ENCODE measurements around the gene MRPL10. TPM values are rescaled to one million over a fixed set of nuclear protein-coding genes. Genes with fewer than 3 reads are reported as not detected.

MRPL10 gene
- total and polyA plus RNA-seq, 2 experiments from 2014 or later: 50.2 to 74.7 TPM

DNA sequence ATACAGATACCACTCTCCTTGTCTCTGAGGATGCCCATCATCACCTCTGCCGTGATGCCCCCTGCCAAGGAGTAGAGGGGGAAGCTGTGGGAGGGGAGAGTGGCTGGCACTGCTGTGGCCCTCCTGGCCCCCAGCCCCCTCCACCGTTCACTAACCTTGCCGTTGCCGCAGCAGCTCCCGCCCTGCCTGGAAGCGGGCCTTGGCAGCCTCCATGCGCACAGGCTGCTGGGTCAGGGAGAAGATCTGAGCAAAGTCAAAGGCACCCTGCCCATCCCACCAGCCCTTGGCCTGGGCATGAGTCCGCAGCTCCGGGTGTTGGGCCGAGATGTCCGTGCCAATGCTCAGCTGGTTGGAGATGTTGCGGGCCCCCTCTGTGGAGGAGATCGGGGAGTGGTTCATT is 7.3 kb upstream of the MRPL10 start:
- H3K4me2 ChIP-seq: no peak overlapping the region
- no peaks in the 10 kb centered on the region for H3F3A ChIP-seq (replicated peaks; ENCODE audit: low read depth)
- TF ChIP-seq EZH2 (IDR thresholded peaks at IDR 0.05; ENCODE audit: low read depth, unreplicated experiment) (no peak), STAT1 (IDR thresholded peaks at IDR 0.05; ENCODE audit: unreplicated experiment) (no peak), ZNF114 (CRISPR knock-in tag; IDR thresholded peaks at IDR 0.05) (no peak), EZH2phosphoT487 (IDR thresholded peaks at IDR 0.05; ENCODE audit: unreplicated experiment) (no peak), JUNB (IDR thresholded peaks at IDR 0.05; ENCODE audit: unreplicated experiment) (no peak), NANOG (IDR thresholded peaks at IDR 0.05; ENCODE audit: borderline replicate concordance) (no peak)
- TF ChIP-seq, protein P1, sequence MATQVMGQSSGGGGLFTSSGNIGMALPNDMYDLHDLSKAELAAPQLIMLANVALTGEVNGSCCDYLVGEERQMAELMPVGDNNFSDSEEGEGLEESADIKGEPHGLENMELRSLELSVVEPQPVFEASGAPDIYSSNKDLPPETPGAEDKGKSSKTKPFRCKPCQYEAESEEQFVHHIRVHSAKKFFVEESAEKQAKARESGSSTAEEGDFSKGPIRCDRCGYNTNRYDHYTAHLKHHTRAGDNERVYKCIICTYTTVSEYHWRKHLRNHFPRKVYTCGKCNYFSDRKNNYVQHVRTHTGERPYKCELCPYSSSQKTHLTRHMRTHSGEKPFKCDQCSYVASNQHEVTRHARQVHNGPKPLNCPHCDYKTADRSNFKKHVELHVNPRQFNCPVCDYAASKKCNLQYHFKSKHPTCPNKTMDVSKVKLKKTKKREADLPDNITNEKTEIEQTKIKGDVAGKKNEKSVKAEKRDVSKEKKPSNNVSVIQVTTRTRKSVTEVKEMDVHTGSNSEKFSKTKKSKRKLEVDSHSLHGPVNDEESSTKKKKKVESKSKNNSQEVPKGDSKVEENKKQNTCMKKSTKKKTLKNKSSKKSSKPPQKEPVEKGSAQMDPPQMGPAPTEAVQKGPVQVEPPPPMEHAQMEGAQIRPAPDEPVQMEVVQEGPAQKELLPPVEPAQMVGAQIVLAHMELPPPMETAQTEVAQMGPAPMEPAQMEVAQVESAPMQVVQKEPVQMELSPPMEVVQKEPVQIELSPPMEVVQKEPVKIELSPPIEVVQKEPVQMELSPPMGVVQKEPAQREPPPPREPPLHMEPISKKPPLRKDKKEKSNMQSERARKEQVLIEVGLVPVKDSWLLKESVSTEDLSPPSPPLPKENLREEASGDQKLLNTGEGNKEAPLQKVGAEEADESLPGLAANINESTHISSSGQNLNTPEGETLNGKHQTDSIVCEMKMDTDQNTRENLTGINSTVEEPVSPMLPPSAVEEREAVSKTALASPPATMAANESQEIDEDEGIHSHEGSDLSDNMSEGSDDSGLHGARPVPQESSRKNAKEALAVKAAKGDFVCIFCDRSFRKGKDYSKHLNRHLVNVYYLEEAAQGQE (IDR thresholded peaks at IDR 0.05; ENCODE audit: unreplicated experiment): no peak
- TF ChIP-seq, protein P2, sequence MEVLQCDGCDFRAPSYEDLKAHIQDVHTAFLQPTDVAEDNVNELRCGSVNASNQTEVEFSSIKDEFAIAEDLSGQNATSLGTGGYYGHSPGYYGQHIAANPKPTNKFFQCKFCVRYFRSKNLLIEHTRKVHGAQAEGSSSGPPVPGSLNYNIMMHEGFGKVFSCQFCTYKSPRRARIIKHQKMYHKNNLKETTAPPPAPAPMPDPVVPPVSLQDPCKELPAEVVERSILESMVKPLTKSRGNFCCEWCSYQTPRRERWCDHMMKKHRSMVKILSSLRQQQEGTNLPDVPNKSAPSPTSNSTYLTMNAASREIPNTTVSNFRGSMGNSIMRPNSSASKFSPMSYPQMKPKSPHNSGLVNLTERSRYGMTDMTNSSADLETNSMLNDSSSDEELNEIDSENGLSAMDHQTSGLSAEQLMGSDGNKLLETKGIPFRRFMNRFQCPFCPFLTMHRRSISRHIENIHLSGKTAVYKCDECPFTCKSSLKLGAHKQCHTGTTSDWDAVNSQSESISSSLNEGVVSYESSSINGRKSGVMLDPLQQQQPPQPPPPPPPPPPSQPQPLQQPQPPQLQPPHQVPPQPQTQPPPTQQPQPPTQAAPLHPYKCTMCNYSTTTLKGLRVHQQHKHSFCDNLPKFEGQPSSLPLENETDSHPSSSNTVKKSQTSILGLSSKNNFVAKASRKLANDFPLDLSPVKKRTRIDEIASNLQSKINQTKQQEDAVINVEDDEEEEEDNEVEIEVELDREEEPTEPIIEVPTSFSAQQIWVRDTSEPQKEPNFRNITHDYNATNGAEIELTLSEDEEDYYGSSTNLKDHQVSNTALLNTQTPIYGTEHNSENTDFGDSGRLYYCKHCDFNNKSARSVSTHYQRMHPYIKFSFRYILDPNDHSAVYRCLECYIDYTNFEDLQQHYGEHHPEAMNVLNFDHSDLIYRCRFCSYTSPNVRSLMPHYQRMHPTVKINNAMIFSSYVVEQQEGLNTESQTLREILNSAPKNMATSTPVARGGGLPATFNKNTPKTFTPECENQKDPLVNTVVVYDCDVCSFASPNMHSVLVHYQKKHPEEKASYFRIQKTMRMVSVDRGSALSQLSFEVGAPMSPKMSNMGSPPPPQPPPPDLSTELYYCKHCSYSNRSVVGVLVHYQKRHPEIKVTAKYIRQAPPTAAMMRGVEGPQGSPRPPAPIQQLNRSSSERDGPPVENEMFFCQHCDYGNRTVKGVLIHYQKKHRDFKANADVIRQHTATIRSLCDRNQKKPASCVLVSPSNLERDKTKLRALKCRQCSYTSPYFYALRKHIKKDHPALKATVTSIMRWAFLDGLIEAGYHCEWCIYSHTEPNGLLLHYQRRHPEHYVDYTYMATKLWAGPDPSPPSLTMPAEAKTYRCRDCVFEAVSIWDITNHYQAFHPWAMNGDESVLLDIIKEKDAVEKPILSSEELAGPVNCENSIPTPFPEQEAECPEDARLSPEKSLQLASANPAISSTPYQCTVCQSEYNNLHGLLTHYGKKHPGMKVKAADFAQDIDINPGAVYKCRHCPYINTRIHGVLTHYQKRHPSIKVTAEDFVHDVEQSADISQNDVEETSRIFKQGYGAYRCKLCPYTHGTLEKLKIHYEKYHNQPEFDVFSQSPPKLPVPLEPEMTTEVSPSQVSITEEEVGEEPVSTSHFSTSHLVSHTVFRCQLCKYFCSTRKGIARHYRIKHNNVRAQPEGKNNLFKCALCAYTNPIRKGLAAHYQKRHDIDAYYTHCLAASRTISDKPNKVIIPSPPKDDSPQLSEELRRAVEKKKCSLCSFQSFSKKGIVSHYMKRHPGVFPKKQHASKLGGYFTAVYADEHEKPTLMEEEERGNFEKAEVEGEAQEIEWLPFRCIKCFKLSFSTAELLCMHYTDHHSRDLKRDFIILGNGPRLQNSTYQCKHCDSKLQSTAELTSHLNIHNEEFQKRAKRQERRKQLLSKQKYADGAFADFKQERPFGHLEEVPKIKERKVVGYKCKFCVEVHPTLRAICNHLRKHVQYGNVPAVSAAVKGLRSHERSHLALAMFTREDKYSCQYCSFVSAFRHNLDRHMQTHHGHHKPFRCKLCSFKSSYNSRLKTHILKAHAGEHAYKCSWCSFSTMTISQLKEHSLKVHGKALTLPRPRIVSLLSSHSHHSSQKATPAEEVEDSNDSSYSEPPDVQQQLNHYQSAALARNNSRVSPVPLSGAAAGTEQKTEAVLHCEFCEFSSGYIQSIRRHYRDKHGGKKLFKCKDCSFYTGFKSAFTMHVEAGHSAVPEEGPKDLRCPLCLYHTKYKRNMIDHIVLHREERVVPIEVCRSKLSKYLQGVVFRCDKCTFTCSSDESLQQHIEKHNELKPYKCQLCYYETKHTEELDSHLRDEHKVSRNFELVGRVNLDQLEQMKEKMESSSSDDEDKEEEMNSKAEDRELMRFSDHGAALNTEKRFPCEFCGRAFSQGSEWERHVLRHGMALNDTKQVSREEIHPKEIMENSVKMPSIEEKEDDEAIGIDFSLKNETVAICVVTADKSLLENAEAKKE (CRISPR knock-in tag; IDR thresholded peaks at IDR 0.05): no peak
- TF ChIP-seq, protein P3, sequence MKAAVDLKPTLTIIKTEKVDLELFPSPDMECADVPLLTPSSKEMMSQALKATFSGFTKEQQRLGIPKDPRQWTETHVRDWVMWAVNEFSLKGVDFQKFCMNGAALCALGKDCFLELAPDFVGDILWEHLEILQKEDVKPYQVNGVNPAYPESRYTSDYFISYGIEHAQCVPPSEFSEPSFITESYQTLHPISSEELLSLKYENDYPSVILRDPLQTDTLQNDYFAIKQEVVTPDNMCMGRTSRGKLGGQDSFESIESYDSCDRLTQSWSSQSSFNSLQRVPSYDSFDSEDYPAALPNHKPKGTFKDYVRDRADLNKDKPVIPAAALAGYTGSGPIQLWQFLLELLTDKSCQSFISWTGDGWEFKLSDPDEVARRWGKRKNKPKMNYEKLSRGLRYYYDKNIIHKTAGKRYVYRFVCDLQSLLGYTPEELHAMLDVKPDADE (IDR thresholded peaks at IDR 0.05): no peak
- H3K27me3 ChIP-seq (ENCODE audit: insufficient read depth): peaks cover 4% of the 10 kb centered on the region
- H3K27ac Mint-ChIP-seq: no peak overlapping the region
- peaks cover 24% of the 10 kb centered on the region for H3K4me1 Mint-ChIP-seq
- DNase-seq (ENCODE audit: low spot score) (no peak), ATAC-seq (no peak)
- H3K9me2 ChIP-seq (ENCODE audit: insufficient read depth): no peaks in the 10 kb centered on the region
- no peak overlapping the region for H3K4me3 ChIP-seq
- H3K4me3 Mint-ChIP-seq: no peak overlapping the region
- peaks cover 3% of the 10 kb centered on the region; the same call in 1 of the 3 replicates for H3K36me3 Mint-ChIP-seq (ENCODE audit: low read depth)
- no peaks in the 10 kb centered on the region for H3K36me3 ChIP-seq (ENCODE audit: insufficient read depth)
- no peak overlapping the region for H3K27ac ChIP-seq (ENCODE audit: low read depth)
- H3K4me1 ChIP-seq (ENCODE audit: insufficient read depth): peaks cover 11% of the 10 kb centered on the region; the same call in 1 of the 2 replicates
- no peaks in the 10 kb centered on the region for H3K9me3 Mint-ChIP-seq
- no peak overlapping the region for H2AFZ ChIP-seq
- H3K79me2 ChIP-seq (replicated peaks; ENCODE audit: insufficient read depth): no peaks in the 10 kb centered on the region; the same call in 1 of the 2 replicates
- H3K27me3 Mint-ChIP-seq (ENCODE audit: insufficient read depth, low read depth, poor library complexity): peaks cover 28% of the 10 kb centered on the region
- no peaks in the 10 kb centered on the region for H4K20me1 ChIP-seq (replicated peaks; ENCODE audit: insufficient read depth)

Data from GM23338 (cell line).